ENCODE results near the gene PDE11A.

PDE11A gene

DNA sequence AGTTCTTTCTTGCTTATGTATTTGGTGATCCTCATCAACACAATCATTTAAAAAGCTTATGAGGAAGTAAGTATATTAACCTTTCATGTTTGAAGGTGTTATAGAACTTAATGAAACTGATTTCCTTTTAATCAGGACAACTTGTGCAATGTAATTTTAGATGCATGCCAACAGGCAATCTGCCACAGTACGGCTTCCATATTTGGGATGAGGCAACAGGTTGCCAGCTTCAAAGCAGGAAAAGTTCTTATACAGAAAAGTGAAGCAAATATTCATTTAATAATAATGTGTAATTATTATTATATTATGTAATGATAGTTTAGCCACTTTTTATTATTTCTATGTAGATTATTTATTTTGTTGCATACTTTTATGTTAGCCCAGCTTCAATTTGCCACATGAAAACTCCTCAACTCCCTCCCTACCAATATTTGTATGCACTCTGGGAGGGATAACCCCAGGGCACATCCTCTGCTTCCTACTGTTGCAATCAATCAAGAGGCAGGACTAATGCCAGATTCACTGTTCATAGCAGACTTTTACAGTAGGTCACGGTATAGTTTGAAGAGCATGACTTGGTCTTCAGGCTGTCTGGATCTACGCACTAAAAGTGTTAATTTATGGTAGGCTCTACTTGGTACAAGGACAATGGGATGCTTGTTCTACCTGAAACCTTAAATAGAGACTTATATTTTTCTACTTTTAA is 402.8 kb downstream of the PDE11A start:
- no peak for DNase-seq (ENCODE audit: low read depth in 2 of 2)

DNA sequence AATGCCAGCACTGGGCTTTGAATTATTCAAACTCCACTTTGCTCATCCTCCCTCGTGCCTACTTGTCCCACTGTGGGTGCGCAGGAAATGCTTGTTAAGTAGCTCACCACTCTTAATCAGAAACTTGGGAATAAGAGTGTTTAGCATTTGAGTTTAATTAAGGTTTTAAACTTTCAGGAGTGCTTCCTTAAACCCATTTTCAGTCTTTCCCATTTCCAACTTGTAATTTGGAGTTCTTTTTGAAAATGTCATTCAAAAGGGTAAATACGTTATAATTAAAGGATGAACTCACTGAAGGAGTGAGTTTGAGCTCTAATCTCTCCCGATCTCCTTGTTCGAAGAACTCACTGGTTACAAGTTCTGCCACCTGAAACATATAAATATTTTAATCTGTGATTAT is 403.4 kb downstream of the PDE11A start:
- no peak for DNase-seq (ENCODE audit: low read depth in 2 of 2)

DNA sequence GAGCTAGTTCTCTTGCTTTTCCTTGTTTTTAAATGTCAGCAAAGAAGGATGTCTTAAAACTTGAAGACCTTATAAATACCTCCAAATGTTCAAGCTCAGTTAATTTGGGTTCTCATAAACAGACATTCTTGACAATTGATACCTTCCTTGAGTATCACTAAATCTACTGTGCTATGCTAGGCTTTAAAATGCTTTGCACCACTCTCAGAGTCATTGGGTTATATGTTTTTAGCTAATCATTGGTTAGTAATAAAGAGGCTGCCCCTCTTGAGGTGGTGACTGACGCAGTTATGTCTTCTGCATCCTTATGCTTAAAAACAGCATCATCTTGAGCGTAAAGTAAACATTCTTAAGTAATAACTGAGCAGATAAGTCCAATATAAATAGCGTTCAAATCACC is 404.0 kb downstream of the PDE11A start:
- DNase-seq (ENCODE audit: low read depth in 2 of 2): no peak

DNA sequence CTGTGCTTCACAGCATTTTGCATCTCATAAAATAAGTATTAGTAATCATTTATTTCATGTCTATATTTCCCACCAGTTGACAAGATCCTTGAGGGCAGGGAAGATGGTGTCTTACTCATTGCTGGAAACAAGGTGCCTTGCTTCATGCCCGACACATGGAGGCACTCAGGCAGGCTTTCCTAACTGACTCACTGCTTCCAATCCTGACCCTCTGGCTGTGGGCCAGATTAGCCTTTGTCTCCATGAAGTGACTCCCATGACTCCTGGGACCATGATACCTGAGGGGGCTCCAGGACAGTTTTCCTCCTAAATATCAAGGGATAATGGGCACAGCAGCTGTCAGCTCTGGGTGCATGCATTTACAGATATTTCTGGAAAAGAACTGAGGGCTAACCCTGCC is 405.0 kb downstream of the PDE11A start:
- no peak for DNase-seq (ENCODE audit: low read depth in 2 of 2)

DNA sequence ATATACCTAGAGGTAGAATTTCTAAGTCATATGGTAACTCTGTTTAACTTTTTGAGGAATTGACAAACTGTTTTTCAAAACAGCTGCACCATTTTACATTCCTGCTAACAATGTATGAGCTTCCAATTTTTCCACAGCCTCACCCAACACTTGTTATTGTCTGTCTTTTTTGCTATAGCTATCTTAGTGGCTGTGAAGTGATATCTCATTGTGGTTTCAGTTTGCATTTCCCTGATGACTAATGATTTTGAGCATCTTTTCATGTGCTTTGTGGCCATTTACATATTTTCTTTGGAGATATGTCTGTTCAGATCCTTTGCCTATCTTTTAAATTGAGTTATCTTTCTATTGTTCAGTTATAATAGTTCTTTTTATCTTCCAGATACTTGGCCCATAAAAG is 406.2 kb downstream of the PDE11A start:
- no peak for DNase-seq (ENCODE audit: low read depth in 2 of 2)

DNA sequence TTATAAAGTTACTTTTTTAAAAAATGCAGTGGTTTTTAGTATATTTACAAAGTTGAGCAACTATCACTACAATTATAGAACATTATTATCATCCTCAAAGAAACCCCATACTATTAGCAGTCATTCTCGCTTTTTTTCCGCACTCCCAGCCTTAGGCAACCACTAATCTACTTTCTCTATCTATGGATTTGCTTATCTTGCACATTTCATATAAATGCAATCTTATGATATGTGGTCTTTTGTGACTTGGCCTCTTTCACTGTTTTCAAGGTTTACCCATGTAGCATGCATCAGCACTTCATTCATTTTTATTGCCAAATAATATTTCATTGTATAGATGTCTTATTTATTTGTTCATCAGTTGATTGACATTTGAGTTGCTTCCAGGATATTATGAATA is 406.6 kb downstream of the PDE11A start:
- no peak for DNase-seq (ENCODE audit: low read depth in 2 of 2)

DNA sequence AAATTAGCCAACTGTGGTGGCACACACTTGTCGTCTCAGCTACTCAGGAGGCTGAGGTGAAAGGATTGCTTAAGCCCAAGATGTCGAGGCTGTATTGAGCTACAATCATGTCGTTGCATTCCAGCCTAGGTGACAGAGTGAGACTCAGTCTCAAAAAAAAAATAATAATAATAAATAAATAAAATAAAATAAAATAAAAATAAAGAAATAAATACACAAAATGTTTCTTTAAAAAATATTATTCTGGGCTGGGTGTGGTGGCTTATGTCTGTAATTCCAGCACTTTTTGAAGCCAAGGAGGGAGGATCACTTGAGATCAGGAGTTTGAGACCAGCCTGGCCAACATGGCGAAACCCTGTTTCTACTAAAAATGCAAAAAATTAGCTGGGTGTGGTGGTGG is 407.2 kb downstream of the PDE11A start:
- DNase-seq (ENCODE audit: low read depth in 2 of 2): no peak

DNA sequence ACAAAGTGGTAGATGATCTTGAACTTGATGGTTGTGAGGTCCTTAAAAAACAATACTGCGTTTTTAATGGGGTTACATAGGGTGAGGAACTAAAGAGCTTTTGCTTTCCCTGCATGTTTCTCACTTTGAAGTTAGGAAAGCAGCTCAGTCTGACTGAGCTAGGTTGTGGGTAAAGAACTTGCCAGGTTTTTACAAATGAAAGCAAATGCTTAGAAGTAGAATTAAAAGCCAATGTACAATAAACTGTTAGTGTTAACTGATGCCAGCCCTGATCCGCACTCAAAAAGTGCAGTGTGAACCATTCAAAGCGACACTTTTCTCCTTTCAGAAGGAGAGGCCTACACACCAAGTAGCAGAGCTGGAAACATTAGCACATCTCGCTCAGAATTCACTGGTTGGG is 409.7 kb downstream of the PDE11A start:
- DNase-seq (ENCODE audit: low read depth in 2 of 2): no peak

DNA sequence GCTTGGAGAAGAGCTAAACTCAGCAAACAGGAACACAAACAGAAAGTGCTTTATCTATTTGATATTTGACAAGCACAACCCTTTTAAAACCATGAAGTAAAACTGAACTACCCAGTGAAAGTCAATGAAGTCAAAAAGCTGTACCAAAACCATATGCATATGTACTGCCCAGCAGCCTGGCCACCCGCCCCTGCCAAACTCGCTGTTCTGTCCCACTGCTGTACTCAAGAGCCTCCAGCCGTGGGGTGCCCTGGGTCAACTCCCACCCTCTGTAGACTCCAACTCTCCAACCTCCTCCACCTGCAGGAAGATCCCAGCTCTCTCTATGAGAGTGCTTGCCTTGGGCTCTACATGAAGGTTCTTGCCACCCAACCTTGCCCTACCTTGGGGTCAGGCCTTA is 411.8 kb downstream of the PDE11A start:
- DNase-seq (ENCODE audit: low read depth in 2 of 2): no peak

DNA sequence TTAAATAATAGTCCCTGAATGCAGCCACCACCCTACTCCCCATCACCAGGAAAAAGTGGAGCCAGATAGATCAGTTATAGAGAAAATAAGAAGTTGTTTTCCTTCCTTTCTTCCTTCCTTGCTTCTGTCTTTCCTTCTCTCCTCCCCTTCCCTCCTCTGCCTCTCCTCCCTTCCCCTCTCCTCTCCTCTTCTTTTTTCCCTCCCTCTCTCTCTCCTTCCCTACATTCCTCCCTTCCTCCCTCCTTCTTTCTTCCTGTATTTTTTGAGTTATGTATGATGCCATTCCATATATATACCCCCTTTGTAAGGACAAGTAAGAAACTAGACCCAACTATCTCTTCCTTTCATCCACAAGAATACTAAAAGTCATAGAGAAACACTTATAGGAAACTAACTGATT is 414.3 kb downstream of the PDE11A start:
- no peak for DNase-seq (ENCODE audit: low read depth in 2 of 2)

DNA sequence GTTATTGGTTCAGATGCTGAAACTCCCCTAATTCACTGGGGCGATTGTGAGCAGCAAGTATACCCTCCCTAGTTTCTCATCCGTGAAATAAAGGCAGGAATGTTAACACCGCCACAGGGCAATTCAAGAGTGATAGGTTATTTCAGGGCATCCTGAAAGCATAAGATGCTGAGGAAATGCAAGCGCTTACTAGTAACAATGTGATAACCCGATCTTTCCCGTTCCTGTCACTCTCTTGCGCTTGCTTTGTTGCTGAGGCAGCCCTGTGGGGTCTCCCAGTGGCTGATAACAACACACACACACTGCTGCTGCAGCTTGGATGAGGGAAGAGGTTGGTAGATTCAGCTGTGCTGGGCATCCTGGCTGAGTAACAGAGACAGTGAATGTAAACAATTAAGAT is 420.7 kb downstream of the PDE11A start:
- DNase-seq (ENCODE audit: low read depth in 2 of 2): no peak

DNA sequence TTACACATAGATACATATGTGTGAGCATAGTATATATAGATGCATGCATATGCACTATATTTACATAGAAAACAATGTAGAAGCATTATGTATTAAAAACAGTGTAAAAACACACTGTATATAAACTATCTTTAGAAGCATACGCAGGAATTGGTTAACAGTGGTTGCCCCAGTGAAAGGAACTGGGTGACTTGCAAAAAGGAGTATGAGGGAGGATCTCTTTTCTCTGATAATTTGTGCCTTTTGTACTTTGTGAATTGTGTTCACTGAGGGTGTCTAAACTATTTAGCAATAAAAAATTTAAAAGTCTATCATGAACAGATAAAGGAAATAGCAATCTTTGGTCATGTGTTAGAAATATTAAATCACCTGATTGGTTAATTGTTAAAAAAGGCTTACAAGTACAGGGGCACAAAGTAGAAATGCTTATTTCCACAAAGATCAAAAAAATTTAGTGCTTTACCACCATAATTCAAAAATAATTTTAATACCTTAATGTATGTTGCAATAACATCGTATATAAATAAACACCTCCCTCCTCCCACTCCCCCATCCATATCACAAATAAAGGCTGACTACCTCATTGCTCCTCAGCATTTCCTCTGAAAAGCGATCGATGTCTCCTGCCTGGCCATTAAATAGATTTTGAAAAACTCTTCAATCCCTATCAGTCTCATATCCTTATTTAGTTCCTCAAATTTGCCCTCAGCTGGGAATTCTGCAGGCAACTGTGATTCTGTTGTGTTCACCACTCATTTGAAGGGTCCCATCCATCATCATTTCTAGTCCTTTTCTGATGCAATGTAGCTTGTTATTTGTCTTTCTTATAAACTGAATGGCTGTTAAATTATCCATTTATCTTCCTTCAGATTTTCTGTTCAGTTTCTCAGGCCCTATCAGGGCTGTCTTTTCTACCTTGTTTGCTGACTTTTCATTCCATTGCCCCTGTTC is 422.7 kb downstream of the PDE11A start:
- DNase-seq (ENCODE audit: low read depth in 2 of 2): no peak

DNA sequence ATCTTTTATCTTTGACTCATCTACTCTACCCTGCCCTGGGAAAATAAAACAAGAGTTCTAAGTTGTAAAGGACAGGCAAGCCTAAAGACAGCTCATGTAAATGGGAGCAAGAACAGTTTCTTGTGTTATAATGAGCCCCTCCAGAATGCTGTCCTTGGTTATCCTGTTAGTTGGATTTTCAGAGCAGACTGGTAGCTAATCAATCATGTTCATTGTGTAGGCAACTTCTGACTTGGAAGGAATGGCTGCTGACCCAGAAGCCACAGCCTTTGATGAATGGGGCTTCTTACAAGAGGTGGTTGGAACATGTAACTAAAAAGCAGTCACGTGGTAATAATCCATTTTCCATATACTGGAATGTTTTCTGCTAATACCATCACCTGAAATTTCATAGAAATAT is 425.8 kb downstream of the PDE11A start:
- no peak for DNase-seq (ENCODE audit: low read depth in 2 of 2)

DNA sequence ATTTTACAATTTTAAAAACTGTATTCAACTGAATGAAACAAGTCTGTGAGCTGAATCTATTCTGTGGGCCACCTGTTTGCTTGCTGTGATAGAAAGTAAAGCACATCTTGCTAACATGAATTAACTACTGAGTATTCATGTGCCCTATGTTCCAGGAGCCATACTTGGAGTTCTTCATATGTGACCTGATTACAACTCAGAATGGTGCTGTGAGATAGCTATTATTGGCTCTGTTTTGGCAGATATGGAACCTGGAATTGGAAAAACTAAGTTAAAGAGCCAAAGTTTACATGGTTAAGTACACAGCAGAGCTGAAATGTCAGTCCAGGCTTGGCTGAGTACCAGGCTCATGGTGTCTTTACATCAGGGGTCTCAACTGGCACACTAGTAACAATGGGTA is 426.3 kb downstream of the PDE11A start:
- no peak for DNase-seq (ENCODE audit: low read depth in 2 of 2)

DNA sequence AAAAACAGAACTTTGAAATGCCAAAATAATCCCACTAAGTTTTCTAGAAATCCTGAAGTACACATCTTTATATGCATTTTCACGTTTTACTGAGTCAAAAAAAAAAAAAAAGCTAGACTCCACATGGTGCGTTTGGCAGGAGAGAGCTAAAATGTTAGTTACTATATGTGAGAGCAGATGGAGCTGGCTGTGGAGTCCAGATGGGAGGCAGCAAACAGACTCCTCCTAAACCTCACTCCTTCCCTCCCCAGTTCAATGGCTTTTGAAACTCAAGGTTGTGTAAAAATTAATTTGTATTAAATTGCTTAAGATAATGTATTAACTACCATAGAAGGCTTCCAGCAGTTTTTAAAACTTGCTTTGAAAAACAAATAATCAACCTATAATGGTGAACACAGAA is 431.2 kb downstream of the PDE11A start:
- no peak for DNase-seq (ENCODE audit: low read depth in 2 of 2)

DNA sequence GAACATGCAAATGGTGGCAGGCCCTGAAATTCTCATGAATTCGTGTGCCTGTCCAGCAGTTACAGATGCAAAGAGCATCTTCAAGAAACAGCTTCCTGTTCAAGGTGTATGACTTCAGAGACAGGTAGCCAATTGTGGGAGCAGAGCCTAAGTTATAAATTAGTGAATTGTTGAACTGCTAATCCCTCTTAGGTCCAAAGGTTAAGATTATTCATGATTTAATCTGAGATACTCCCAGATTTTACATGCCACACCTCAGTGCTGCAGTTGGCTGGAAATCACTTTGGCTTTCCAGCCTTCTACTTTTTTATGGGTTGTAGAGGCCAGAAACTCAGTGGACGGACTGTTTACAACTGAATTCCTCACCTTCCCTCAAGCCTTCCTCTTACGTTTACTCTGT is 432.2 kb downstream of the PDE11A start:
- DNase-seq (ENCODE audit: low read depth in 2 of 2): no peak

DNA sequence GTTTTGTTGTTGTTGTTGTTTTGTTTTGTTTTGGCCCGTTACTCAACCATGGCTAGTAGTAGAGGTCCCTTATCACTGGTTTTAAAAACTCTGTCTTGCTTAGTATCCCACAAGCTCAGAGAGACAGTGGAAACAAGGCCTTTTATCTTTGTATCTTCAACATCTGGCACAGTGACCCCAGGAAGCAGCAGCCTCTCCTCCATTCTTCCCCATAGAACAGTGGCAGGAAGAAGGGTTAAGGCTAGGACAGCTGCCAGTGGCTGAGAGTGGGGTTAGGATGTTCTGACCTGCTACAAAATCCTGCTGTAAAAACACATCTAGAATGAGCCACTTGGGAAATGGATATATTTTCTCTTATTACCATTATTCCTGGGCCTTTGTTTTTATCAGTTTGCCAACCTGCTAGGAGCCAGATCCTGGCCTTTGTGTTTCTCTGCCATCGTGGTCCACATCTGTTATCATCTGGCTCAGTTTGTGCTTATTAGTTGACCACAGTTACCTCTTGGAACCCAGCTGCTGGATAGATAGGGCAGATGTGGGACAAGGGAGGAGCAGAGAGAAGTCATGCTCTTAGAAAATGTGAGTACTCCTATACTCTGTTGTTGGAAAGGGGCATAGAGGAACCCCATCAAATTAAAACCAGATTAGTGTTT is 433.2 kb downstream of the PDE11A start:
- no peak for DNase-seq (ENCODE audit: low read depth in 2 of 2)

DNA sequence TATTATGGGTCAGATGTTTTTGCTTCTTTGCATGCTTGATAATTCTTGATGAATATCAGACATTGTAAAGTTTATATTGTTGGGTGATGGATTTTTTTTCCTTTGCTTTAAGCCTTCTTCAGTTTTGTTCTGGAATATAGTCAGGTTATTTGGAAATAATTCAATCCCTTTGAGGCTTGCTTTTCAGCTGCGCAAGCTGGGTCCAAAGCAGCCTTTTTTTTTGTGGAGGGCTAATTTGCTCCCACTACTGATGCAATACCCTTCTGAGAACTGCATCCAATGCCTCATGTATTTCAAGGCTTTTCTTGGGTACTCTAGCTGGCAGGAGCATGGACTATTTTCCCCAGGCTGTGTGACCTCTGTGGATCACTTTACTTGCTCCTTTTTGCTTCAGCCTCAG is 434.1 kb downstream of the PDE11A start:
- no peak for DNase-seq (ENCODE audit: low read depth in 2 of 2)

DNA sequence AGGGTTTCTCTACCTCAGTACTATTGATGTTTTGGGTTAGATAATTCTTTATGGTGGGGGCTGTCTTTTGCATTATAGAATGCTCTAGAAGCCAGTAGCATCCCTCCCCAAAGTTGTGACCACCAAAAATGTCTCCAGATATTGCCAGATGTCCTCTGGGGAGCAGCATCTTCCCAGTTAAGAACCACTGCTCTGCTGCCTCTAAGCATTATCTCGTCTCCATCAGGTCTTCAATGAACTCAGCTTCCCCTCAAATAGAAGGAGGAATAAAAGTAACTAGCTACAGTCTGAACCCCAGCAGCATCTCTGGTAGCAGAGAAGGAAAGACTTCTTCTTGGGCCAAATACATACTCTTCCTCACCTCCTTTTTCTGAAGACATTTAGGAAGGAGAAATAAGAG is 435.9 kb downstream of the PDE11A start:
- DNase-seq (ENCODE audit: low read depth in 2 of 2): no peak

DNA sequence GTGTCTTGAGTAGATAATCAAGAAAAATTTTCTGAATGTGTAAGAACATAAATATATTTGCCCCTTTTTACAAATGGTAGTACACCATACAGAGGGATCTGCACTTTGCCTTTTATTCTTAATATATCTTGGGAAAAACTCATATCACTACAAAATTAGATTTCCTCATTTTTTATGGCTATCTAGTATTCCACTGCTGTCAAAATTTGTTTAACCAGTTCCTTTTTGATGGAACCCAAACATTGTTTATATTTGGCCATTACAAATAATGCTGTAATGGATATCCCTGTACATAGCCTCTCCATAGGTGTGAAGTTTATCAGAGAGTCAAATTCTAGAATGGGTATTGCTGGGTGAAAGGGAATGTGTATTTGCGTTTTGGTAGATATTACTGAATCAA is 436.9 kb downstream of the PDE11A start:
- no peak for DNase-seq (ENCODE audit: low read depth in 2 of 2)

DNA sequence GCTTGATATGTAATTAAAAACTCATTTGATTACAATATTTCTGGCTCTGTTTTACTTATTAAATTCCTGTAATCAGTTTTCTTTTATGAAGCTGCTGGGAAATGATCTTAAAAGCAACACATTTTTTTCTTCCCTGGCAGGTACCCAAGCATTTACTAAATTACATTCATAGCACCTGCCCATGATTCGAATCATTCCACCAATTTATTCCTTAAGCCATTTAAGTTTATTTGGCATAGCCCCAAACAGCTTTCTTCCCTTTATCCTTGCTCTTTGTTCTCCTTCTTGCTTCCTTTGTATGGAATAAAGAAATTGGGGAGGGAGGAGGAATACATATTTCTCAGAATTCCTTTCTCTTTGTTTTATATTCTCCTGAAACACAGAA is 438.7 kb downstream of the PDE11A start:
- no peak for DNase-seq (ENCODE audit: low read depth in 2 of 2)

DNA sequence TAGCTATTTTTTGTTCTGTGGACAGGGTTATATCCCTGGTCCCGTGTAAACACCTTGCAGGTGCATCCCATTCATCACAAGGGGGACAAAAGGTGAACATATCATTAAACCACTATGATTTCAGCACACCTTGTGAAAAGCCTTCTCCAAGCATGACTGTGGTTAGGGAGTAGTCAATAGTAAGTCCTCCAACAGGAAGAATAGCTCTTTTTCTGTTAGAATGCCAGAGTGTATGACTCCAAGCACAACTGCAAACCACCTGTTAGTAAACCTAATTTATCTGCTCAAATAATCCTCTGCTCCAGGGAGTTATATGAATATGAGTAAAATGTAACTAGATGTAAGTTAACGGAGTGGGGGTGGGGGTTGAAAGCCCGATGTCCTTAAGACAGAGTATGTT is 439.5 kb downstream of the PDE11A start:
- DNase-seq (ENCODE audit: low read depth in 2 of 2): no peak

DNA sequence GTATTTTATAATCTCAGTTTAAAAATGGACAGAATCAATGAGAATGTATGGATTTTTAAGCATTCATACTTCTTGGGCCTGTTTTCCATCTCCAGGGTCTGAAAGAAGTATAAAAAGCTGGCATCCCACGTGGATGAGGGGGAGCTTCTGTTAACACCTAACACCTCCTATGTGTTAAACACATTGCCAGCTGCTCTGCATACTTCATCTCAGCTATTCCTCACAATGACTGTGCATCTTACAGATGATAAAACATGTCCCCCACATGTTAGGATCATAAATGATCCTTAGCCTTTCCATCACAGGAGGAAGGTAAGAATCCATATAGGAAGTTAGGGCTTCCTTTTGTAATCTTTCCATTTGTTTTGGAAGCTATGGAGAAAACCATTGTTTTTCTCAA is 440.9 kb downstream of the PDE11A start:
- DNase-seq (ENCODE audit: low read depth in 2 of 2): no peak
